Nephron (organoid): ENCODE results near the gene ANKRD63.

Source experiments
- H3K27ac Mint-ChIP-seq, 3 experiments: 2 replicates each; pipeline ENCODE4 v1.8.0; 2020; ENCODE audit warnings: mixed read lengths in 3 of 3, mild to moderate bottlenecking in 2 of 3, moderate library complexity in 1 of 3
- H3K27me3 Mint-ChIP-seq: 2 replicates; pipeline ENCODE4 v1.8.0; 2021; ENCODE audit warnings: low read depth, mild to moderate bottlenecking, moderate library complexity, mixed read lengths
- H3K36me3 Mint-ChIP-seq: 2 replicates; pipeline ENCODE4 v1.8.0; 2020; ENCODE audit warnings: low read depth, mixed read lengths
- H3K4me1 Mint-ChIP-seq: 2 replicates; pipeline ENCODE4 v1.8.0; 2020; ENCODE audit warnings: mixed read lengths
- H3K4me3 Mint-ChIP-seq, 3 experiments: 2 replicates each; pipeline ENCODE4 v1.8.0; 2020; ENCODE audit warnings: mild to moderate bottlenecking in 3 of 3, mixed read lengths in 3 of 3, moderate library complexity in 2 of 3
- H3K9me3 Mint-ChIP-seq: 2 replicates; pipeline ENCODE4 v1.8.0; 2020; ENCODE audit warnings: mixed read lengths
- CTCF ChIP-seq, 3 experiments: fragments of 200-600 bp; sonication (generic); IDR thresholded peaks; one replicate each; pipeline ENCODE4 v1.5.0; 2021; ENCODE audit warnings: antibody characterized with exemption in 3 of 3; ENCODE audit not compliant: unreplicated experiment in 3 of 3

ANKRD63 gene

GRCh38 chr15:40273428-40273827 is 9.4 kb downstream of the ANKRD63 start:
- H3K4me1 Mint-ChIP-seq: peaks cover 4% of the 10 kb centered on the region
- no peak overlapping the region for H3K27ac Mint-ChIP-seq
- peaks cover 41% of the 10 kb centered on the region for H3K27me3 Mint-ChIP-seq
- no peak overlapping the region for H3K4me3 Mint-ChIP-seq
- TF ChIP-seq CTCF (IDR thresholded peaks at IDR 0.05; ENCODE audit: unreplicated experiment in 3 of 3): no peak
- no peaks in the 10 kb centered on the region for H3K9me3 Mint-ChIP-seq
- no peaks in the 10 kb centered on the region for H3K36me3 Mint-ChIP-seq

- no peaks in the 10 kb centered on the region for H3K9me3 Mint-ChIP-seq
- TF ChIP-seq CTCF (IDR thresholded peaks at IDR 0.05; ENCODE audit: unreplicated experiment in 3 of 3): no peak
- no peak overlapping the region for H3K27ac Mint-ChIP-seq
- H3K4me1 Mint-ChIP-seq: no peaks in the 10 kb centered on the region
- peaks cover 36% of the 10 kb centered on the region for H3K27me3 Mint-ChIP-seq
- no peaks in the 10 kb centered on the region for H3K36me3 Mint-ChIP-seq
- no peak overlapping the region for H3K4me3 Mint-ChIP-seq
Observed at GRCh38 chr15:40272485-40273056, 10.3 kb downstream of the ANKRD63 start.

GRCh38 chr15:40271685-40272484 is 11.0 kb downstream of the ANKRD63 start:
- Mint-ChIP-seq H3K4me3 (no peak overlapping the region), H3K27me3 (peaks cover 29% of the 10 kb centered on the region), H3K36me3 (no peaks in the 10 kb centered on the region), H3K9me3 (no peaks in the 10 kb centered on the region), H3K27ac (no peak overlapping the region), H3K4me1 (peaks cover under 1% of the 10 kb centered on the region)
- no peak for TF ChIP-seq CTCF (IDR thresholded peaks at IDR 0.05; ENCODE audit: unreplicated experiment in 3 of 3)

- Mint-ChIP-seq H3K9me3 (no peaks in the 10 kb centered on the region), H3K27ac (no peak overlapping the region), H3K4me1 (peaks cover 6% of the 10 kb centered on the region), H3K36me3 (no peaks in the 10 kb centered on the region), H3K27me3 (peaks cover 22% of the 10 kb centered on the region), H3K4me3 (no peak overlapping the region)
- no peak for TF ChIP-seq CTCF (IDR thresholded peaks at IDR 0.05; ENCODE audit: unreplicated experiment in 3 of 3)
Observed at GRCh38 chr15:40270246-40270995, 12.4 kb downstream of the ANKRD63 start.

GRCh38 chr15:40269604-40270003 is 13.3 kb downstream of the ANKRD63 start:
- H3K4me1 Mint-ChIP-seq: peaks cover 11% of the 10 kb centered on the region
- H3K4me3 Mint-ChIP-seq: no peak overlapping the region
- no peak for TF ChIP-seq CTCF (IDR thresholded peaks at IDR 0.05; ENCODE audit: unreplicated experiment in 3 of 3)
- H3K9me3 Mint-ChIP-seq: no peaks in the 10 kb centered on the region
- H3K27ac Mint-ChIP-seq: no peak overlapping the region
- H3K27me3 Mint-ChIP-seq: peaks cover 18% of the 10 kb centered on the region
- H3K36me3 Mint-ChIP-seq: no peaks in the 10 kb centered on the region
